NK-92 treated with Interleukin-12 subunit alpha and Interleukin-12 subunit beta, amount 100 ng/mL, for 24 hours (cell line): ENCODE measurements around the gene CTTN.

ENCODE experiments used
- DNase-seq: peaks from one replicate; lab custom pipeline; 2025; lab: John Stamatoyannopoulos, UW

CTTN gene

DNA sequence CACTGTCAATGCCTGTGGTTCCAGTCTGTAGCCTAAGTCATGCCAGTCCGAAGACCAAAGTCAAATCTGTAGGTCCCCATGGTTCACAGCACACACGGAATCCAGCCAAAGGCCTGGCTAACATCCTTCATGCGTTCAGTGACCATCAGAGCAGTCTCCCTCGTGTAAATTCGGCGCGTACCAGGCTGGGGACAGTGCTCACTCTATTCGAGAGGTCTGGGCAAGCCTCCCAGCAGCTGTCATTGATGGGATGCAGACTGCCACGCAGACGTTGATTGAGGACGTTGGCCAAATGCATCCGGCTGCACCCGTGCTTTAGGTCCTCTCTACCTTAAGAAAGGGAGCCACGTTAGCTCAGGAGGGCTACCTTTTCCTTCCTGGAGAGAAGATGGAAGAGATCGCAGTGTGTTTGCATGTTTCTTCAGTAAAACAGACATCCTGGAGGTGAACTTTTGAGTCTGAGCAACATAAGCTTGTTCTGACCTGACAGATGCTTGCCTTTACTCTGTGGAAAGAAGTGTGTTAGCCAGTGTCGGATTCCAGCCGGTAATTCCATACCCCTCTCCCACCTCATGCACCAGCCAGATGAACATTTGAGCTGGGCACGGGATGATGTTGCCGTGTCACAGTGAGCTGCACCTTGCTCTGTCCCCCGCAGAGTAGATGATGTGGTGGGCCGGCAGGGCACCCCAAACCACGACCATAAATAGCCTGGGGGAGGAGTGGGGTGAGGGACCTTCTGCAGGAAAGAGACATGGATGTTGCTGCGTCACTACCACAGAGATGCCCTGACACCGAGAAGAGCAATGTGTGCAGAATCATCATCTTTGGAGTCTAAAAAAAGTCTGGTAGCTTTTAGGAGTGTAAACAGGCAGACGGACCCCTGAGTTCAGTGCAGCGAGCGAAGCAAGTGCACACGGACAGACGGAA is 12.2 kb downstream of the CTTN start:
- no peak for DNase-seq

- DNase-seq: no peak
These were observed 13.6 kb downstream of the CTTN start for GRCh38 chr11:70411713-70412452.

GRCh38 chr11:70413151-70413550 is 14.8 kb downstream of the CTTN start:
- no peak for DNase-seq

- no peak for DNase-seq
These were observed 16.2 kb downstream of the CTTN start for GRCh38 chr11:70414341-70415100.

- DNase-seq: no peak
These were observed 16.9 kb downstream of the CTTN start for GRCh38 chr11:70415191-70415590.

DNA sequence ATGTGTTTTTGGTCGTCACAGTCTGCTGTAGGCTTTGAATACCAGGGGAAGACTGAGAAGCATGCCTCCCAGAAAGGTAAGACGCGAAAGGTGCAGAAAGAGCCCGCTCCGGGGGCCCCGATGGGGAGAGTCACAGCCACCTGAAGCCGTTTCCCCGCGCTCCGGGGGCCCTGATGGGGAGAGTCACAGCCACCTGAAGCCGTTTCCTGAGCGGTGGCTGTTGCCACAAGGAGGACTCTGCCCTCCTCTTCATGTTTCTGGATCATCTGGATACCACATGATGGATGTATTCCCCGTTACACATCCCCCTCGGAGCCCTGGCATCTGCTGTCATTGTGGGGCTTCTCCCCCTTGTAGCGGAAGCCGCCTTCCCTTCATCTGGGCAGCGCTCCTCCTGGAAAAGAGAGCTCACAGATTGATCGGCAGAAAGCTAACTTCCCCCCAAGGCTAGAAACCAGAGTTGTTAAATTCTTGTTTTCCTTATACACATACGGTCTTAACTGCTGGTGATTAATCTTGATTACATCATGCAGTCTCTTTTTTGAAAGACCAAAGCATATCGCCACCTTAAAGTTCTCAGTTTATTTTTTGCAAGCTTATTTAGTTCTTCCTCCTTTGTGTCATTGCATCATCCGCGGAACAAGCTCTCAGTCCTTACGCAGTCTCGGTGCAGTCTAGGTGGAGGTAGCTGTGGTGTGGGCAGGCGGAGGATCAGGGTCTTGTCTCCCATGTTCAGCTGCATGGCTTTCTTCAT is 17.5 kb downstream of the CTTN start:
- no peak for DNase-seq

- no peak for DNase-seq
These were observed 18.6 kb downstream of the CTTN start for GRCh38 chr11:70416881-70417280.

DNA sequence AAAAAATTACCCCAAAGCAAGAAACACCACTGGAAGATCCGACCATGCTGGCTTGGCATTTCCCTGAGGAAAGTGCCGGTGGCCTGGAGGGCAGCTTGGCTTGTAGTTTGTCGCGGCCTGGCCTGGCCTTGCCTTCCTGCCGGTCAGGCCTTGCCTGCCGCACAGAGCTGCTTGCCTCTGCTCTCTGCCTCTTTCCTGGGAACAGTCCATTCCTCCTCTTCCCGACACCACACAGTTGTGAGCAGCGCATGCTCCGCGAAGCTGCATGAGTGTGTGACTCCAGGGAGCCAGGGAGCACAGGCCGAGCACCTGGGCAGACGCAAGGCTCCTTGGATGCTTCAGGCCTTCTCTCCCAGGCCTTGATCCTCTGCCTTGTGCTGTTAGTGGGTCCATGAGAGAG is 19.8 kb downstream of the CTTN start:
- DNase-seq: no peak

DNA sequence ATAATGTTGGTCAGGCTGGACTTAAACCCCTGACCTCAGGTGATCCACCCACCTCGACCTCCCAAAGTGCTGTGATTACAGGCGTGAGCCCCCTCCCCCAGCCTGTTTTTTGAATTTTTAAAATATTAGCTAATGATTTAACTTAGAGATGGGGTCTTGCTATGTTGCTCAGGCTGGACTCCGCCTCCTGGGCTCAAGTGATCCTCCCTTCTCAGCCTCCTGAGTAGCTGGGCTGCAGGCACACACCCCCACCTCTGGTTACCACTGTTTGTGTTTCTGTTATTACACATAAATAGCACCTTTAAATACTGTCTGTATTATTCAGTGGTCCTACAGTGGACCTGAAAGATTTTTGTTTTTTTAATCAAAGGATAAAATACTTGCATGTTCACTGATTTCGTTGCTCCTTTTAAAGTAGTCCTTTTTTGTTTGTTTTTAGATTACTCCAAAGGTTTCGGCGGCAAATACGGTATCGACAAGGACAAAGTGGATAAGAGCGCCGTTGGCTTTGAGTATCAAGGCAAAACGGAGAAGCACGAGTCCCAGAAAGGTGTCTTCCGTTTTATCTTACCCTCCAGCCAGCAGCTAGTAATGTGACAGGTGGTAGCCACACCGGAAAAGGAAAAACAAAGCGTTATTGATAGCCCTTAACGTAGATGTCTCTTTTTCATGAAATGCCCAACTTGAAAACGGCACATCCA is 21.1 kb downstream of the CTTN start:
- no peak for DNase-seq

- DNase-seq: no peak
These were observed 21.7 kb downstream of the CTTN start for GRCh38 chr11:70420008-70420464.

- no peak for DNase-seq
These were observed 22.2 kb downstream of the CTTN start for GRCh38 chr11:70420496-70420895.

GRCh38 chr11:70421123-70421522 is 22.8 kb downstream of the CTTN start:
- no peak for DNase-seq

- no peak for DNase-seq
These were observed 24.6 kb downstream of the CTTN start for GRCh38 chr11:70422692-70423522.

DNA sequence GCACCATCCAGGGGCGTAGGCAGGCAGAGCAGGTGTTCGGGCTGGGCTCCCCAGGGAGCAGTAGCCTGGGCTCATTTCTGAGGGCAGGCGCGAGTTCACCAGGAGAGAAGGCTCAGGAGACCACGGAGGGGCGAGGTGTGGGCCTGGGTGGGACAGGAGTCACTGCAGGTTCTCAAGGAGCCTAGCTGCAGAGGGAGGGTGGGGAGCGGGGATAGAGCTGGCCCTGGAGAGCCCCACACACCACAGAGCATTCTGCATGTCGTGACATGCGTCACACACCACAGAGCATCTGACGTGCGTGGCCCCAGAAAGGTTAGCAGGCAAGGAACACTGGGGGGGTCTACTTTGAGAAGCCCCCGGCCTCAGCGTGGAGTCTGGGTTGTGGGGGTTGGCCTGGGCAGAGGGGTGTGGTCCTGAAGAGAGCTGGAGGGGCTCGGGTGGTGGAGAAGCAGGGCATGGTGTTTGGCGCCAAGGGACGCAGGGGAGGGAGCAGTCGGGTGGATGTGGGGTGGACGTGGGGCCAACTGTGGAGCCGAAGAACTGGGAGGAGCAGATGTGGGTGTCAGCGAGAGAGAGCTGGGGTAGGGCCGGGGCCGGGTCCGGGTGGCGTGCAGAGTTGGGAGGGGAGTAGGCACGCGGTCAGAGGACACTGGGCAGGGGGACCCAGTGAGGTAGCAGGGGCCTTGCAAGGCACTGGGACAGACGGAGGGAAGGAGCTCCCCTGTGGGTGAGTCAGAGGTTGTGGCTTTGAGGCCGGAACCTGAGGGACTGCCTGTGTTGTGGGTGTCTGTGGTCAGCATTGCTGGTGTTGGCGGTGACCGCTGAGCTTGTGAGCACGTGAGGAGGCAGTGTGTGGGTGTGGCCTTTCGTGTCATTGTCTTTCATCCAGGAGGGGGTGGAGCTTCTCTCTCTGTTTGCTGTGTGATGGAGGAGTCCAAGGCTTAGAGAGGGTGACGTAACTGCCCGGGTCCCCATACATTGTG is 25.5 kb downstream of the CTTN start:
- DNase-seq: peak; percentile 82

DNA sequence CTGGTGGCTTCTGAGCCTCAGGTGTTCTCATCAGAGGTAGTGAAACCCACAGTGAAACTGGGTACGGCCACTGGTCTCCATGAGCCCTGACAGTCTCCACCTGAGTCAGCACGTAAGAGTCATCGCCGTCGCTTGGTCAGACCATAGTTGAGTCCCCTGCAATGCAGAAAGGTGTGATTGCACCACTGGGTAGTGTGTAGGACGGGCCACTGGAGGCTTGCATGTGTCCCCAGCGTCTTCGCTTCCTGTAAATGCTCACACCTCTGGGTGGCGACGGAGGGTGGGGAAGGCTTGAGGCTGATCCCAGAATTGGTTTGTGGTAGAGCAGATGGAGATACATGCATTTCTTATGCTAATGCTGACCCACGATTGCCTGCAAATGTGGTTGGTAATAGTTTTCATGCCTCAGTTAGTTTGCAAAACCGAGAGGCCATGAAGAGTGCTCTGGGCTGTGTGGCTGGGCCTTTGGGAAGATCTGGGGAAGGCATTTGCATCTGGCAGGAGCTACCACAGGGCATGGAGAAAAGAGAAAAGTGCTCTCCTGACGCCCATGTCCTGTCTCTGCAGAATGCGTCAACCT is 26.5 kb downstream of the CTTN start:
- DNase-seq: peak; percentile 22

- no peak for DNase-seq
These were observed 29.1 kb downstream of the CTTN start for GRCh38 chr11:70427436-70427835.

DNA sequence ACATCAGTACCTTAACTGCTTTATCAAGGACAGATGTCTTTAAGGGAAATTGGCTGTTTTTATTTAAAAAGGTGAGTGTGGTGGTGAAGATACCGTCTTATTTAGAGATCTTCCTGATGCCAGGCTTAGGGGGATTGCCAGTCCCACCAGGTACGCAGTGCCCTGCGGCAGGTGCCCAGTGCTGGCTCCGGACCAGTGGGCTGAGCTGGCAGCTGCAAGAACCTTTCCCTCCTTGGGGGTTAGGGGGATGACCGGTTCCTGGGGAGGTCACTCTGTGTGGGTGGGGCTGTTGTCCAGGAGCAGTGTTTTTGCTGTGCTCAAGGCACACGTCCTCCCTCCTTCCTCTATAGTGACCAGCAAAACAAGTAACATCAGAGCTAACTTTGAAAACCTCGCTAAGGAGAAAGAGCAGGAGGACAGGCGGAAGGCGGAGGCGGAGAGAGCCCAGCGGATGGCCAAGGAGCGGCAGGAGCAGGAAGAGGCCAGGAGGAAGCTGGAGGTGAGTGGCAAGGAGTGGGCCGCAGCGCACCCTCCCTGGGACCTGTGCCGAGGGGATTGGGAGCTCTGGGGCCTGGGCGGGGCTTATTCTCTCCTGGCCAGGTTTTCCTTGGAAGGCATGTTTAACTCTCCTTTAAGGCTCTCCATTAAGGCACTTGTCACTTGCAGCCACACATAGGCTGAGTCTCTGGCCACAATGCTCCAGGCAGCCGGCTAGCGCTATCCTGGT is 30.5 kb downstream of the CTTN start:
- DNase-seq: no peak

DNA sequence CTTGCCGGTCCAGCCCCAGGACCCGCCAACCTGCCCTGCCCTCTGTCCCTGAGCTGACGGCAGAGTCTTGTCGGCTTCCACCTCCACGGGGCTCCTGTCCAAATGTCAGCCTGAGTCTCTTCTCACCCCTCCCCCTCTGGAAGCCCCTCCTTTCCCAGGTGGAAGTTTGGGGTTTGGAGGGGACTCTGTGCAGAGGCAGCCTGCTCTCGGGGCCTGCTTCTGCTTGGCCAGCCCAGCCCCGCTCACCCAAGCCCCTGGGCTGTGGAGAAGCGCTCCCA is 31.0 kb downstream of the CTTN start:
- DNase-seq: no peak
